CD4-positive, alpha-beta T cell treated with Interleukin-12 subunit alpha and Interleukin-12 subunit beta, for 1 hour (primary cell): ENCODE results near the gene PINK1.
"Not testable (repeated sequence)": the region's sequence is repeated elsewhere in the genome, so short reads cannot be mapped to it uniquely, and the experiment has no call there.

ENCODE experiments used
- DNase-seq: peaks from one replicate; pipeline ENCODE4 v3.0.0-alpha.2; 2020

The PINK1 gene

DNA sequence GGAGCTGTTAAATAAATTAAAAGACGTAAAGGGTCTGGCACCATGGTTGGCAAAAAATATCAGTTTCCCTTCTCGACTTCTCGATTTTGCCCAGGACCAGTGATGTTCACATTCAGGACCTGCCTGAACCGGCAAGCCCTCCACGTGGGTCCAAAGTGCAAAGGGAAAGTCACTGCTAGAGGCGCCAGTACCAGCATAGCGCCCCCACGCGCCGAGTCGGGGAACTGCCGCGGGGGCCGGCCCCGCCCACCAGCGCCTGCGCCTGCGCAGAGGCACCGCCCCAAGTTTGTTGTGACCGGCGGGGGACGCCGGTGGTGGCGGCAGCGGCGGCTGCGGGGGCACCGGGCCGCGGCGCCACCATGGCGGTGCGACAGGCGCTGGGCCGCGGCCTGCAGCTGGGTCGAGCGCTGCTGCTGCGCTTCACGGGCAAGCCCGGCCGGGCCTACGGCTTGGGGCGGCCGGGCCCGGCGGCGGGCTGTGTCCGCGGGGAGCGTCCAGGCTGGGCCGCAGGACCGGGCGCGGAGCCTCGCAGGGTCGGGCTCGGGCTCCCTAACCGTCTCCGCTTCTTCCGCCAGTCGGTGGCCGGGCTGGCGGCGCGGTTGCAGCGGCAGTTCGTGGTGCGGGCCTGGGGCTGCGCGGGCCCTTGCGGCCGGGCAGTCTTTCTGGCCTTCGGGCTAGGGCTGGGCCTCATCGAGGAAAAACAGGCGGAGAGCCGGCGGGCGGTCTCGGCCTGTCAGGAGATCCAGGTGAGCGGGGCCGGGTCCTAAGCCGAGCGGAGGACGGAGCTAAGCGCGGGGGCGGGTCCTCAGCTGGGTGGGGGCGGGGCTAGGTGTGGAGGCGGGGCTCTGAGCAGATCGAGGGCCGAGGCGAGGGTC lies at the start of gene PINK1:
Gene PINK1 (plus strand): TSS at position 269 of the 875 bp plus-strand sequence. CDS start 91 bp downstream, at position 360.
- peak; percentile 91 for DNase-seq

DNA sequence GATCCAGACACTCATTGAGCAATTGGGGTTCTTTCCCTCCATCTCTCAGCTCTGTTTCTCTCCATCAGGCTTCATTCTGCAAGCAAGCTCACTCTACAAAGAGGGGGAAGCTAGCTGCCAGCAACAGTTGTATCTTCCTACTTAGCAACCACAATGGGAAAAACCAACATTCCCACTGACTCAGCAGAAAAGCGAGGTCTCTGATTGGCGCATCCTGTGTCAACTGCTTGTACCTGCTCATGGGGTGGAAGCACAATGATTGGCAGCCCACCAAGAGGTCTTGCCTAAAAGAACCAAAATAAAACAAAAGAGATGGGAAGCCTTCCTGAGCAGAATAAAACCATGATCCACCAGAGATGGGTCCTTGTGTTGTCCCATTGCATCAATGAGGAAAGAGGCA lies 48.4 kb upstream of the PINK1 start:
- no peak for DNase-seq

DNA sequence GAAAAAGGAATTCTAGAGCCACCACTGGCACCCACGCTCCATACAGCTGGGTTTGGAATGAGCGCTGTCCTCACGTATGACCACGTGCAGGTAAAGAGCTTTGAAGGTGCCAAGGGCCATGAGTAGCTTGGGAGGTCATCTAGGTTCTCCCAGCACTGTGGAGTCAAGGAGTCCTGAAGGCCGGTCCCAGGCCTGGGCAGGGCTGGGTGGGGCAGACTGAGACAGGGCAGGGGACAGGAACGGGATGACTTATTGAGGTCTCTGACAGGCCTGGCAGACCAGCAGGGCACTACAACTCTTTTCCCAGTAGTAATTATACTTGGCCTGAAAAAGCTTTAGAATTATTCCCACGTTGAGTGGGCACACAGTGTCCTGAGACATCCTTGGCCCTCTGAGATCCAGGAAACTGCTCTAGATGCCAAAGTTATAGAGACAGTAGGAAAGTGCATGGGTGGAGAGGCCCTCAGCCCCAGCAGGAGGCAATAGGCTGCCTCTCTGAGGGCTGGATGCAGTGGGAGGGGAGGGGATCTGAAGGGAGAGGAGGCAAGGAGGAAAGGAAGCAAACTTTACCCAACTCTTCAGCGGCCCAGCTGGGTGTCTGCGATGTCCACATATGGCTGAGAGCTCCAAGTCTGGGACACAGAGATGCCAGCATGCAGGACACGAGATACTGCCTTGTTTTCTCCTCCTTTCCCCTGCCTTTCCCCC lies 46.2 kb upstream of the PINK1 start:
- DNase-seq: no peak

DNA sequence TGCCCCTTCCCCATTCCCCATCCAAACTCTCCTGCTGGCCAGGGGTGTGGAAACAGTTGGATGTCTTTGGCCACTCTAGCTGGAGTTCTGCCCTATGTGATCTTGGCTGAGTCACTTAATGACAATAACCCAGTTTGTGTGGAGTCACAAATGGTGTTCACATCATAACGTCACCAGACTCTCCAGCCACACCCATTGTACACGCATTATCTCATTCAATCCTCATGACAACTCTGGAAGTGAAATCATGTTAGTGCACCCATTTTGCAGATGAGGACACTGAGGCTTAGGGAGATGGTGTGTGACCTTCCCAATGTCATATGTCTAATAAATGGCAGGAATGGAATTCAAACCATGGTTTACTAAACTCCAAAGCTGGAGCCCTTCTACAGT lies 45.6 kb upstream of the PINK1 start:
- DNase-seq: no peak

DNA sequence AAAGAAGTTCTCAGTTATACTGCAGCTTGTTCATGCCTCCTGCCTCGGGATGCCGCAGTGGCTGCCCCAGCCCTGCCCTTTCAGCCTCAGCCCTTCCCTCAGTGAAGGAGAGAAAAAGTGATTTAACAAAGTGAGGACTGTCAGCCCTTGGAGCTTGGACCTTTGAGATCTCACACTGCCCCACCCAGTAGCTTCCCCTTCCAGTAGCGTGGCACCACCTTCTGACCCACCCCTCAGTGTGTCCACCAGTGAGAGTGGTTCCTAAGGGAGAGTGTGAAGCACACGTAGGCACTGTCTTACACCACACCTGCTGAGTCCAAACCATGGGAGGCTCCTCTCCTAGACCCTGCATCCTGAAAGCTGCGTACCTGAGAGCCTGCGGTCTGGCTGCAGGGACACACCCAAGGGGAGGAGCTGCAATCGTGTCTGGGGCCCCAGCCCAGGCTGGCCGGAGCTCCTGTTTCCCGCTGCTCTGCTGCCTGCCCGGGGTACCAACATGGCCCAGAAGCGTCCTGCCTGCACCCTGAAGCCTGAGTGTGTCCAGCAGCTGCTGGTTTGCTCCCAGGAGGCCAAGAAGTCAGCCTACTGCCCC lies 44.5 kb upstream of the PINK1 start, which contains the start of gene CDA:
Gene CDA (plus strand): TSS at position 464 of the 592 bp plus-strand sequence. CDS start 33 bp downstream, at position 497.
- no peak for DNase-seq

DNA sequence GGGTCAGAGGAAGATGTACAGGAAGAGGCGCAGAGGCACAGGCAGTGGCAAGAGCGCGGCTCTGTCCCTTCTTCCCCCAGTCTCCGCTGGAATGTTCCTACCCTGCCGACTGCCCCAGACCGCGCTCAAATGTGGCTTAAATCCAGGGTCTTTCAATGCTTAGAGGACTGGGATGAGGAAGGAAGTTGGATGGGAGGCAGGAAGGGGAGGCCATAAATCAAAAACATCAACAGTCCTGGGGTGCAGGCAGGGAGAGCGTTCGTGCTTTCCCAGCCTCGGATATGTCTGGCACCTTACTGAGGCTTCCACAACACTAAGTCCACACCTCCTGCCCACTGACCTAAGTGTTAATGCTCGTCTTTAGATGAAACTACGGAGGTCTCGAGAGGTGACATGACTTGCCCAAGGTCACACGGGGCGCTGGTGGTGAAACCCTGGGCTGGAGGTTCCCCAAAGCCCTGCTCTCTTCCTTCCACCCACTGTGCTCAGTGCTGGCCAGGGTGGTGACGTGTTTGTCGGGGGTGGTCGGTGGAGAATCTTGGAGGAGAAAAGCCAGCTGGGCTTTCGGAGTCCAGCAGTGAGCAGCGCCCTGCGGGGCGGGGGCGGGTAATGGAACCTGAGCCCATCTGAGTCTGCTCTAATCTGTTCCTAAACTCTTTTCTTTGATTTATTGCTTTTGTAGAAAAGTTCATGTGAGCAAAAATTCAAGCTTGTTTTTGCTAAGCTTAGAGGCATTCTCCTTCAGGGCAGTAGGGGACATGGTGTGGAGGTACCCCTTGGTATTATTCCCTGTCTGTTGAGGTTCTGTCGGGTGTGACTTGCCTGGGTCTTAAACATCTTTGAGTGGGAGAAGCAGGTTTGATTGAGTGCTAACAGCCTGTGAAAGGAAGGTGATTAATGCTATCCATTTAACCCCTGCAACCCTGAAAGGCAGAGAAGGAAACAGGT lies 43.7 kb upstream of the PINK1 start:
- no peak for DNase-seq

DNA sequence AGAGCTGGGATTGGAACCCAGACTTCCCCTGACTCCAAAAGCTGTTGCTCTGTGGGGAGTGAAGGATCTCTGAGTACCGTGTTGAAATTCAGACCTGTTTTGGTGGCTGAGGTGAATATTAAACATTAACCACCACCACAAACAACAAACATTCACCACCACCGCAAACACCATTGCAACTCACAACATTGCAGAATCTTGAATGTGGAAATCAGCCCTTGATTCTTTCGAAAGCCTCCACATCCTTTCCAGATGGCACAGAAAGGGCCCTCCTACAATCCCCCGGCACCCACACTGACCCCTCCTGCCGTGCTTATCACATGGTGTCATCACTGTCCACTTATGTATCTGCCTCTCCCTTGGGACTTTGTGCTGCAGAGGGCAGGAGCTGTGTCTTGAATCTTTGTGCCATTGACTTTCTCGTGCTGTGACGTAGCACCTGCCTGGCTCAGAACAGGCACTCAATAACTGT lies 42.9 kb upstream of the PINK1 start:
- no peak for DNase-seq

DNA sequence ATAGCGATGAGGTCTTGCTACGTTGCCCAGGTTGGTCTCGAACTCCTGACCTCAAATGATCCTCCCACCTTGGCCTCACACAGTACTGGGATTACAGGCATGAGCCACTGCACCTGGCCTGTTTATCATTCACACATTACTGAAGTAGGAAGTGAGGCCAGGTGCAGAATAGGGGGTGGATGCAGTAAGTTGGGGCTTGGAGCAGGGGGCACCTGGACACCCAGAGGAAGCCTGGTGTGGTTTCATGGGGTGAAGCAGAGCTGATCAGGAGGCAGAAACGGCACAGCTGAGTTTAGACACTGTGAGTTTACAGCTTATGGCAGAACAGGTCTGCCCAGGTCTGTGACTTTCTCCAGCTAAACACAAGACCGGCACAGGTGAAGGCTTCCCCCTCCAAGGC lies 39.5 kb upstream of the PINK1 start:
- no peak for DNase-seq

DNA sequence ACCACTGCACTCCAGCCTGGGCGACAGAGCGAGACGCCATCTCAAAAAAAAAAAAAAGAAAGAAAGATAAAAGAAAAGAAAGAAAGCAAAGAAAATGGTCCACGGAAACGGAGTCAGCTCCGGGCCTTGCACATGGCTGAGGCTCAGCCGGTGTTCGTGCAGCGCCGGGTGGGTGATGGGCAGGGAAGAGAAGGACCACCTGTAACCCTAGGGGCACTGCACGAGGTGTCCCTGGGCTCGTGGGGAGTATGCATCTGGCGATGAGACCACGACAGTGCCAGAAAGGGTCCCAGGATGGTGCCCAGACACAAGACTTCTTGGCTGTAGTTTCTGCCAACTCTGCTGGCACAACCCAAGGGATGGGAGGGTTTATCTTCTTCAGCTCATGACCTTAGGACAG lies 38.5 kb upstream of the PINK1 start:
- DNase-seq: no peak

DNA sequence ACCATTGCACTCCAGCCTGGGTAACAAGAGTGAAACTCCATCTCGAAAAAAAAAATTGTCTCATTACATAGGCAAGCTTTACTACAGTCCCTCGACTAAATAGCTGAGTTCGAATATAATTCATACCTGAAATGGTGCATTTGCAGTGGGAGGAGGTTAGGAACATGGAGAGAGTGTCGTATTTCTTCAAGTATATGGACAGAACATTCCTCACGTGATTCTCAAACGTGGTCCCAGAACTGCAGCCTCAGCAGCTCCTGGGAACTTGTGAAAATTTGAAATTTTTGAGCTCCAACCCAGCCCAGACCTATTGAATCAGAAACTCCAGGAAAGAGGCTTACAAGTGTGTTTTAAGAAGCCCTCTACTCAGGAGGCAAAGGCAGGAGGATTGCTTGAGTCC lies 37.2 kb upstream of the PINK1 start:
- DNase-seq: no peak

DNA sequence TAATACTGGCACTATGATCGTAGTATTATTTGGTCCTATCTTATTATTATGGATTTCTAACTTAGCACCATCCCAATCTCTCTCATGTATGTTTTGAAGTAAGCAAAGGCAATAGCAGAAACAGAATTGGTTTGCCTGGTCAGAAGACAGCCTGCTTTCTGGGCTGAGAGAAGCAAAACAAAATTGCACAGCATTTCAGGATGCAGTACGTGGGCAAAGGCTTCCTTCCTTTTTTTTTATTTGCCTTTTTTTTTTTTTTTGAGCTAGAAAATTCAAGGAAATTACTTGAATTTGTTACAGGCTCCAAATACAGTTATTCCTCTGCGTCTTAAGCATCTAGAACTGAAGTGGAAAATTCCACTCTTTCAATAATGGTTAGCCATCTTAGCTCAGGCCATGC lies 35.6 kb upstream of the PINK1 start:
- no peak for DNase-seq

DNA sequence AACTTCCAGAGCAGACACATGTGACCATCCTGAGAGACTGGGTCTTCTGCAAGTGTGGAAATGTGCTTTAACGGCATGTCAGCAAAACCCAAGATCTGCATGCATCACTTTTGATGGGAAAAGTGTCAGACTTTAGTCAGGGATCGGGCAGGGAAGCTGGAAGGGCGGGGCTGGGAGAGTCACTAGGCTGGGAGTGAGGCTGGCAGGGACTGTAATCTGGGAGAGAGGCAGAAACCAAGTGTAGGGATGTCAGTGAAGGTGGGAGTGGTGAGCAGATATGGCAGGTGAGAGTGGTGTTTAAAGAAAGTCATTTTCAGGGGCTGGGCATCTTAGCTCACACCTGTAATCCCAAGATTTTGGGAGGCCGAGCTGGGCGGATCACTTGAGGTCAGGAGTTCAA lies 33.1 kb upstream of the PINK1 start:
- DNase-seq: no peak

DNA sequence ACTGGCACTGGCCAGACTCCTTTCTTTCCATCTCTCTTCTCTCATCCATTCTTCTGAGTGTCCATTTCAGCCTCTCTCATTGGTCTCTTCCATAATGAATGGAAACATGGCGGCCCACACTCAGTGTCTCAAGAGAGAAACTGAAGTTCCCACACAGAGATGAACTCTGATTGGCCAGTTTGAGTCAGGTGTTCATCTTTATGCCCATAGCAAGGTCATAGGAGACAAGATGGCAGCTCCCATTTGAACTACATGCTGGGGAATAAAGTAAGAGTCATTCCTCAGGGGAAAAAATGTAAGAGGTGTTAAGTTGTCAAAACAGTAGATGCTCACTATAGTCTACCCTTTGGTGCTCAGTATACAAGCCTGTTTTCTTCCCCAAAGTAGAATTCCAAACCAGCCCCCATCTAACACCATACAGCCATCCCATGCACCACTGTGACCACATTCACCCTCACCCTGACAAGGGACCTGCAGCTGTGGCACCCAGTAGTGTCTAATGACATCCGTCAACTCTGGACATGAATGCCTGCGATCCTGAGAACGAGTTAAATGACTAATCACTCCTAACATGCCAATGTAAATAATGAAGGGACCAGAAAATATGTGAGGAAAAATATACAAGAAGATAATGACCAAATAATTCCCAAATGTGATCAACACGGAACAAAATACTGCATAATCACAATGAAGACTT lies 32.0 kb upstream of the PINK1 start:
- no peak for DNase-seq

DNA sequence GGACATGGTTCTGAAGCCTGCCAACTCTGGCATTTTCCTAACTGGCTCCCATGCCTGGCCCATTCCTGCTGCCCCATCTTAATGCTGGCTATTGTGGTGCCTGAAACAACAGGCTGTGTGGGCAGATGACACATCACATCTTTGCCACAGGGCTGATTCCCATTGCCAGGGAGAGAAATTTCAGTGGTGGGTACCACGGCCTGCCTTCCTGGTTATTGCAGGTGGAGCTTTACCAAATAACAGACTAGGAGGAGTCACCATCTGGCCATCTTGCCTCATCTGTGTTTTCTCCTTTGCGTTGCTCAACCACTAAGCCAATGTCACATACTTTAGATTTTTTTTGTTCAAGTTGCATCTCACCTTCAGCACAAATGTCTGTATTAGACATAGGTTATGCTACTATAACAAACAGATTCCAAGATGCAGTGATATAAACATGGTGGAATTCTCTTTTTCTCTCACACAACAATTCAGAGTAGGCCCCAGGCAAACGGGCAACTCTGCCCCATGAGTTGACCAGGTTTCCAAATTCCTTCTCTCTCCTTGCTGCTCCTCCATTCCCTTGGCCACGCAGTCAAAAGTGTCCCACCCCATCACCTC lies 30.3 kb upstream of the PINK1 start:
- DNase-seq: no peak

DNA sequence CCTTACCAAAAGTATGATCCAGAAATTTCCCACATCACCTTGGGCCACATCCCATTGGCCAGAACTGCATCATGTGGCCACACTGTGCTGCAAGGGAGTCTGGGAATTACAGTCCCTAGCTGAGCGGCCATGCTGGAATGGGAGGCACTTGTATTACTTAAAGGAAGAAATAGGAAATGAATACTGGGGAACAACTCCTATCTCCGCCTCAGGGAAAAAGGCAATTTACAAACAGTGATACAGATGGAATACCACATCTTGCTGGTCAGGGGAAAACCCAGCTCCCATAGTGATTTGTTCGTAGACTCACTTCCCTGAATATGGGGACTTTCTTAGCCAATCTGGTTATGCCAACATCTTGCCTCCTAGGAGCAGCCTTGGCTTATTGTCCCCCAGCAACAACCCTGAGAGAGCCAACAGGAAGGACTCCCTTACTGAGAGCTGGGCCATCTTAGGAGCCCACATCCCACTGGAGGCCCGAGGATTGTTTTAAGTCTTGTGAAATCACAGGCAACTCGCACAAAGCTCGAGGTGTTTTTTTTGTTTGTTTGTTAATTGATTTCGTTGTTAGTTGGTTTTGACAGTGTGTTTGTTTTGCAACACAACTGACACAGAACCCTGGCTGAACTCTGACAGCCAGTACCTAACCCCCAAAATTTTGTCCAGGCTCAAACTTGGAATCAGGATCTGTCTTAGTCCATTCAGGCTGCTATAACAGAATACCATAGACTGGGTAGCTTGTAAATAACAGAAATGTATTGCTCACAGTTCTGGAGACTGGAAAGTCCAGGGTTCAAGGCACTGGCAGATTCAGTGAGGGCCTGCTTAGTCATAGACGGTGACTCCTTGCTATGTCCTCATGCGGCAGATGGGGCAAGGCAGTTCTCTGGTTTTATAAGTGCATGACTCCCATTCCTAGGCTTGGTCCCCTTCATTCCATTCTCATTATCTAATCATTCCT lies 29.5 kb upstream of the PINK1 start:
- DNase-seq: no peak

DNA sequence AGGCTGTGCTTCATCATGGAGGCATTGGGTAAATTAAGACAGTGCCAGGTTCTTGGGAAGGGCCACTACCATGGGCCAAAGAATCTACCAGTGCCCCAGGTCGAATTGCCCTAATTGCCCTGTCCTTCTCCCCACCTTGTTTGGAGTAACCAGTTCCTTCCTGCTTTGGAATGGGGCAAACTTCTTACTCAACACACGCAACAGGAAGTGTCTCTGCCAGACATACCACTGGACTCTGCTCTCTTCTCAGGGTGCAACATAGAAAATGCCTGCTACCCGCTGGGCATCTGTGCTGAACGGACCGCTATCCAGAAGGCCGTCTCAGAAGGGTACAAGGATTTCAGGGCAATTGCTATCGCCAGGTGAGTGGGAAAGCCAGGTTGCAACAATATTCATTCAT lies 28.6 kb upstream of the PINK1 start:
- no peak for DNase-seq

DNA sequence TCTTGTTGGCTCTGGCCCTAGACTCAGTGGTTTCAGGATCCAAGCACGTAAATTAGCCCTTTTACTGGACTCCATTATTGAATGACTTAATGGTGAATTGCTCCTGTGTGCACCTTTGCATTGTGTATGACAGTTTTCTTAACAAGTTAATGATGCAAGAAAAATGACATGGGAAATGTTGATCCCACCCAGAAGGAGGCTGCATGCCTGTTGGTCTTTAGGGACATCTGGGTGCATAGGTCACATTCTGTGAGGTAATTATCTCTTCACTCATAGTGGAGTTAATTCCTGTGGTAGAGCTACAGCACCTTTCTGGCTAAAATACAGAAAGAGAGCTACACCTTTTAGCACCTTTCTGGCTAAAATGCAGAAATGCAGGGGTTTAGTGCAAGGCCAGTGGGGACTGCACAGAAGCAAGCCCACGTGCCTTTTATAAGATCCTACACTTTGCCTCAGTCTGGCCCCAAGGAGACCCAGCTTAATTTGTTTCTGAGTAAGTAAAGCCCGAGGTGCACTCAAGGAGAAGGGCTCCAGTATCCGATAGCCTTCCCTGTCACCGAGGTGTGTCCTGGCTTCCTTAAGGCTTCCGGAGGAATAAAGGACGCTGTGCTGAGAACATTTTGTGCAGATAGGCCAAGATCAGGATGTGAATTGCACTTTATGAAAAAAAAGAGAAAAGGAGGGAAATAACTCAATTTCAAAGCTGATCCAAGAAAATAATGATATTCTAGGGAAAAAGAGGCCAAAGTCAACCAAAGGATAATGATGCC lies 26.3 kb upstream of the PINK1 start:
- DNase-seq: not testable (repeated sequence)

DNA sequence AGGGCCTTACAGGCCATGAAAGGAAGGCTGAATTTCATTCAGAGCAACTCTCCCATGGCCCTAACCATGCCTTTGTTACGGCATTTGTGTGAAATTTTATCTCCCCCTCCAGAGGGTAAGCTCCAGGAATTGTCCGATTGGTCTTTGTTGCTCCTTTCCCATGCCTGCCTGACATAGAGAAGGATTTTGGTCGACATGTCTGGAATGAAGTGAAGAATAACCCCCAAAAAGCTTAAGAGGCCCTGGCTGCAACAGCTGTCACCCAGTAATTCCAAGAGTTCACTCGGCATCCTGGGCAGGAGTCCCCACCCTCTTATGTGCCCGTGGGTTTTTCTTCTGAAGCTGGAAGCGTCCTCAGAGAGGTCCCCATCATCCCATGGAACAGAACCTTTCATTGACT lies 23.7 kb upstream of the PINK1 start:
- DNase-seq: no peak

DNA sequence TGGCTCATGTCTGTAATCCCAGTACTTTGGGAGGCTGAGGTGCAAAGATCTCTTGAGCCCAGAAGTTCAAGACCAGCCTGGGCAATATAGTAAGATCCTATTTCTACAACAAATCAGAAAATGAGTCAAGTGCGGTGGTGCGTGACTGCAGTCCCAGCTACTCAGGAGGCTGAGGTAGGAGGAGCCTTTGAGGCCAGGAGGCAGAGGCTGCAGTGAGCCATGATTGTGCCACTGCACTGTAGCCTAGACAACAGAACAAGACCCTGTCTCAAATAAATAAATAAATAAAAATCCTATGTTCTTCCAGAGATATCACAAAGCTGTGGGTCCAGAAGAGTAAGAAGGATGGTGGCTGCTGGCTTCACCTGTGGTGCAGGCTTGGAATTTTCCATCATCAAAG lies 22.3 kb upstream of the PINK1 start:
- DNase-seq: no peak
